ENCODE measurements around the gene PTPN12.
"Not testable (repeated sequence)": the region's sequence is repeated elsewhere in the genome, so short reads cannot be mapped to it uniquely, and the experiment has no call there.

PTPN12 gene

GRCh38 chr7:77538281-77539212 lies 1.5 kb downstream of the PTPN12 start:
- peak; percentile 28 for DNase-seq (ENCODE audit: low spot score)

GRCh38 chr7:77540402-77540822 lies 3.3 kb downstream of the PTPN12 start:
- DNase-seq (ENCODE audit: low spot score) = no peak

- not testable (repeated sequence) for DNase-seq (ENCODE audit: low spot score)
Observed at GRCh38 chr7:77540993-77541392, 3.9 kb downstream of the PTPN12 start.

- DNase-seq (ENCODE audit: low spot score) = no peak
Observed at GRCh38 chr7:77542409-77542808, 5.3 kb downstream of the PTPN12 start.

GRCh38 chr7:77542895-77543294 lies 5.8 kb downstream of the PTPN12 start:
- DNase-seq (ENCODE audit: low spot score) = no peak

- no peak for DNase-seq (ENCODE audit: low spot score)
Observed at GRCh38 chr7:77543910-77544309, 6.8 kb downstream of the PTPN12 start.

- DNase-seq (ENCODE audit: low spot score) = no peak
Observed at GRCh38 chr7:77544518-77544917, 7.4 kb downstream of the PTPN12 start.

GRCh38 chr7:77548206-77548605 lies 11.1 kb downstream of the PTPN12 start:
- no peak for DNase-seq (ENCODE audit: low spot score)

GRCh38 chr7:77549106-77549870 lies 12.2 kb downstream of the PTPN12 start:
- DNase-seq (ENCODE audit: low spot score) = no peak

GRCh38 chr7:77550586-77550985 lies 13.5 kb downstream of the PTPN12 start:
- no peak for DNase-seq (ENCODE audit: low spot score)

GRCh38 chr7:77553123-77553522 lies 16.0 kb downstream of the PTPN12 start:
- no peak for DNase-seq (ENCODE audit: low spot score)

GRCh38 chr7:77558284-77558967 lies 21.3 kb downstream of the PTPN12 start:
- no peak for DNase-seq (ENCODE audit: low spot score)

- DNase-seq (ENCODE audit: low spot score) = no peak
Observed at GRCh38 chr7:77561352-77561751, 24.3 kb downstream of the PTPN12 start.

- DNase-seq (ENCODE audit: low spot score) = no peak
Observed at GRCh38 chr7:77563275-77563674, 26.2 kb downstream of the PTPN12 start.

- no peak for DNase-seq (ENCODE audit: low spot score)
Observed at GRCh38 chr7:77565917-77566316, 28.8 kb downstream of the PTPN12 start.

GRCh38 chr7:77566421-77566820 lies 29.3 kb downstream of the PTPN12 start:
- no peak for DNase-seq (ENCODE audit: low spot score)

- no peak for DNase-seq (ENCODE audit: low spot score)
Observed at GRCh38 chr7:77569514-77570232, 32.6 kb downstream of the PTPN12 start.

- DNase-seq (ENCODE audit: low spot score) = no peak
Observed at GRCh38 chr7:77570330-77571011, 33.4 kb downstream of the PTPN12 start.

- no peak for DNase-seq (ENCODE audit: low spot score)
Observed at GRCh38 chr7:77571801-77572200, 34.7 kb downstream of the PTPN12 start.

- DNase-seq (ENCODE audit: low spot score) = no peak
Observed at GRCh38 chr7:77575187-77575586, 38.1 kb downstream of the PTPN12 start.

GRCh38 chr7:77576856-77577255 lies 39.8 kb downstream of the PTPN12 start:
- no peak for DNase-seq (ENCODE audit: low spot score)

All from germinal center (tissue), 1 donor.